Lung (tissue), 12 donors: ENCODE measurements around the gene CDC42EP4. TPM values are rescaled to one million over a fixed set of nuclear protein-coding genes. Genes with fewer than 3 reads are reported as not detected.

Experiments
- ATAC-seq: fragments of 200-7000 bp; cut with Tn5 transposase; one replicate; pipeline ENCODE4 v1.9.1; 2020; ENCODE audit warnings: moderate number of reproducible peaks; ENCODE audit not compliant: insufficient read depth, low FRiP score
- DNase-seq, 3 donors: peaks; one replicate each; pipeline ENCODE4 v3.0.0-alpha.2; 2013 to 2017
- H3K27ac ChIP-seq, 2 donors: one replicate each; pipeline ENCODE4 v1.5.1; 2013; ENCODE audit warnings: mild to moderate bottlenecking in 2 of 2, moderate library complexity in 2 of 2, control low read depth in 1 of 2, inconsistent platforms in 1 of 2, low read depth in 1 of 2, low read length in 1 of 2
- H3K27me3 ChIP-seq, 3 donors: one replicate each; pipeline ENCODE4 v1.5.1; 2013; ENCODE audit warnings: low read length in 2 of 3; ENCODE audit not compliant: control insufficient read depth in 3 of 3, insufficient read depth in 3 of 3
- H3K36me3 ChIP-seq, 4 donors: one replicate each; pipeline ENCODE4 v1.5.1; 2013; ENCODE audit warnings: low read length in 4 of 4, mild to moderate bottlenecking in 1 of 4, moderate library complexity in 1 of 4; ENCODE audit not compliant: control insufficient read depth in 4 of 4, insufficient read depth in 4 of 4
- H3K4me1 ChIP-seq, 5 donors: one replicate each; pipeline ENCODE4 v1.5.1; 2013; ENCODE audit warnings: low read length in 5 of 5, mild to moderate bottlenecking in 2 of 5, moderate library complexity in 1 of 5; ENCODE audit not compliant: control insufficient read depth in 5 of 5, insufficient read depth in 5 of 5
- H3K4me3 ChIP-seq: one replicate; pipeline ENCODE4 v1.5.1; 2013; ENCODE audit warnings: mild to moderate bottlenecking, control low read depth, moderate library complexity
- H3K9ac ChIP-seq, 2 donors: one replicate each; pipeline ENCODE4 v1.5.1; 2013; ENCODE audit warnings: low read length in 2 of 2, control low read depth in 1 of 2; ENCODE audit not compliant: insufficient read depth in 1 of 2
- H3K9me3 ChIP-seq, 4 donors: one replicate each; pipeline ENCODE4 v1.5.1; 2013; ENCODE audit warnings: low read length in 3 of 4, mild to moderate bottlenecking in 1 of 4, moderate library complexity in 1 of 4; ENCODE audit not compliant: control insufficient read depth in 4 of 4, insufficient read depth in 3 of 4
- CTCF ChIP-seq: IDR thresholded peaks from 2 replicates; pipeline ENCODE4 v1.5.1; 2012; ENCODE audit warnings: mild to moderate bottlenecking; ENCODE audit errors: control extremely low read depth, extremely low read depth
- WGBS, 2 donors: extraction: QIAGEN DNeasy Blood & Tissue Kit; methylation state at CpG; one replicate each; pipeline ENCODE4 v1.1.7; 2013; 5-methylcytosine and 5-hydroxymethylcytosine counted together
- polyA plus RNA-seq, 2 donors: library from polyadenylated mRNA; stranded (reverse); fragments of 200-250 nt; gene quantifications; one replicate each; pipeline ENCODE4 v1.2.1, GENCODE V29; 2013
- total RNA-seq, 2 donors: library from RNA; depleted of rRNA in 1 of 2; stranded (reverse); fragments of >200 nt in 1 of 2; gene quantifications; one replicate each; pipeline ENCODE4 v1.2.1, GENCODE V29; 2014 to 2021
- donor health status: control.
- donor health status: control.
- donor health status: Bipolar disorder and iron deficiency.
- donor health status: healthy.
- donor health status: DM: yes; HTN: yes; CAD: no.

CDC42EP4 gene
- total and polyA plus RNA-seq, 4 donors, result 18.6 to 56.2 (median 52.1) TPM

GRCh38 chr17:73323409-73324159 is 11.8 kb upstream of the CDC42EP4 start:
- TF ChIP-seq CTCF, result no peak
- H3K4me3 ChIP-seq, result no peak overlapping the region
- ATAC-seq (no peak), DNase-seq (peak; percentile 73 to 80 (median 79))
- no peaks in the 10 kb centered on the region for H3K9me3 ChIP-seq
- H3K27ac ChIP-seq, result no peak overlapping the region
- WGBS, 2 donors, result 62 to 63% methylated on average over 5 of the region's 5 CpGs
- H3K4me1 ChIP-seq, result peaks cover 0 to 34% (median 12%) of the 10 kb centered on the region in 5 donors
- no peaks in the 10 kb centered on the region for H3K27me3 ChIP-seq
- no peak overlapping the region for H3K9ac ChIP-seq
- H3K36me3 ChIP-seq, result no peaks in the 10 kb centered on the region

- DNase-seq (peak in 1 of 3 donors; percentile 17), ATAC-seq (no peak)
- WGBS, 2 donors, result 71 to 77% methylated on average over 6 of the region's 6 CpGs
- H3K9ac ChIP-seq, result no peak overlapping the region
- TF ChIP-seq CTCF, result no peak
- H3K4me3 ChIP-seq, result no peak overlapping the region
- H3K27ac ChIP-seq, result peak overlapping the region in 1 of 2 donors; percentile 35
- H3K9me3 ChIP-seq, result no peaks in the 10 kb centered on the region
- no peaks in the 10 kb centered on the region for H3K27me3 ChIP-seq
- H3K36me3 ChIP-seq, result no peaks in the 10 kb centered on the region
- H3K4me1 ChIP-seq, result peaks cover 0 to 41% (median 11%) of the 10 kb centered on the region in 5 donors
Measured at GRCh38 chr17:73320601-73321264, 8.9 kb upstream of the CDC42EP4 start.

GRCh38 chr17:73319766-73320165 is 8.0 kb upstream of the CDC42EP4 start:
- H3K36me3 ChIP-seq, result no peaks in the 10 kb centered on the region
- H3K4me1 ChIP-seq, result peaks cover 0 to 31% (median 6%) of the 10 kb centered on the region in 5 donors
- 90 to 91% methylated on average over 3 of the region's 3 CpGs for WGBS, 2 donors
- no peak for TF ChIP-seq CTCF
- H3K27me3 ChIP-seq, result no peaks in the 10 kb centered on the region
- no peaks in the 10 kb centered on the region for H3K9me3 ChIP-seq
- DNase-seq (no peak), ATAC-seq (no peak)
- H3K27ac ChIP-seq, result no peak overlapping the region
- no peak overlapping the region for H3K4me3 ChIP-seq
- no peak overlapping the region for H3K9ac ChIP-seq
